Smooth muscle cell (in vitro differentiated cells): ENCODE results near the gene PHLDB3. TPM values are rescaled to one million over a fixed set of nuclear protein-coding genes. Genes with fewer than 3 reads are reported as not detected.

Experiments used
- DNase-seq: peaks from one replicate; lab custom pipeline; 2025; ENCODE audit not compliant: unreplicated experiment; lab: John Stamatoyannopoulos, UW
- H2AFZ ChIP-seq: fragments of 200-600 bp; sonication (generic); 2 replicates; pipeline ENCODE4 v1.6.0; 2016; ENCODE audit warnings: antibody characterized with exemption, low read depth, mild to moderate bottlenecking
- H3F3A ChIP-seq: fragments of 200-600 bp; sonication (generic); 2 replicates; pipeline ENCODE4 v1.6.0; 2017; ENCODE audit warnings: antibody characterized with exemption, low read depth
- H3K27ac ChIP-seq: fragments of 200-600 bp; sonication (generic); 2 replicates; pipeline ENCODE4 v1.5.1; 2016; ENCODE audit warnings: low read depth, mild to moderate bottlenecking
- H3K27me3 ChIP-seq: fragments of 200-600 bp; sonication (generic); 2 replicates; pipeline ENCODE4 v1.6.1; 2016; ENCODE audit warnings: low read depth, mild to moderate bottlenecking
- H3K36me3 ChIP-seq: fragments of 200-600 bp; sonication (generic); 2 replicates; pipeline ENCODE4 v1.5.1; 2016; ENCODE audit warnings: low read depth
- H3K4me1 ChIP-seq: fragments of 200-600 bp; sonication (generic); 2 replicates; pipeline ENCODE4 v1.5.1; 2016; ENCODE audit warnings: low read depth
- H3K4me2 ChIP-seq: fragments of 200-600 bp; sonication (generic); 2 replicates; pipeline ENCODE4 v1.6.0; 2016; ENCODE audit warnings: mild to moderate bottlenecking
- H3K4me3 ChIP-seq: fragments of 200-600 bp; sonication (generic); 2 replicates; pipeline ENCODE4 v1.5.1; 2016; ENCODE audit warnings: mild to moderate bottlenecking
- H3K79me2 ChIP-seq: fragments of 200-600 bp; sonication (generic); 2 replicates; pipeline ENCODE4 v1.6.0; 2016; ENCODE audit warnings: low read depth, mild to moderate bottlenecking
- H3K9ac ChIP-seq: fragments of 200-600 bp; sonication (generic); 2 replicates; pipeline ENCODE4 v1.6.0; 2016; ENCODE audit warnings: low read depth
- H3K9me3 ChIP-seq: fragments of 200-600 bp; sonication (generic); replicated peaks from 2 replicates; pipeline ENCODE4 v1.5.1; 2016; ENCODE audit warnings: low read depth
- H4K20me1 ChIP-seq: fragments of 200-600 bp; sonication (generic); 2 replicates; pipeline ENCODE4 v1.6.0; 2016; ENCODE audit warnings: low read depth
- WGBS: methylation state at CpG from one replicate; pipeline ENCODE4 v1.1.7; 2016; ENCODE audit warnings: low lambda C conversion rate; 5-methylcytosine and 5-hydroxymethylcytosine counted together
- polyA plus RNA-seq: library from polyadenylated mRNA; unstranded; fragments of >200 nt; fragmentation: Nextera tagmentation; extraction: Ambion mirVana; gene quantifications from 2 replicates; pipeline ENCODE4 v1.2.1, GENCODE V29; 2016
- total RNA-seq: library from RNA; depleted of rRNA; stranded (reverse); fragments of >200 nt; gene quantifications from 2 replicates; pipeline ENCODE4 v1.2.3, GENCODE V29; 2014
- TF ChIP-seq, protein P1 (sequence below): fragments of 200-600 bp; sonication (generic); IDR thresholded peaks from 2 replicates; pipeline ENCODE4 v1.5.1; 2017; ENCODE audit warnings: borderline replicate concordance, mild to moderate bottlenecking, antibody characterized with exemption; ENCODE audit not compliant: insufficient read depth, poor library complexity, severe bottlenecking

Gene PHLDB3
- total and polyA plus RNA-seq, 2 experiments from 2014 or later: 7.2 to 8.6 TPM

DNA sequence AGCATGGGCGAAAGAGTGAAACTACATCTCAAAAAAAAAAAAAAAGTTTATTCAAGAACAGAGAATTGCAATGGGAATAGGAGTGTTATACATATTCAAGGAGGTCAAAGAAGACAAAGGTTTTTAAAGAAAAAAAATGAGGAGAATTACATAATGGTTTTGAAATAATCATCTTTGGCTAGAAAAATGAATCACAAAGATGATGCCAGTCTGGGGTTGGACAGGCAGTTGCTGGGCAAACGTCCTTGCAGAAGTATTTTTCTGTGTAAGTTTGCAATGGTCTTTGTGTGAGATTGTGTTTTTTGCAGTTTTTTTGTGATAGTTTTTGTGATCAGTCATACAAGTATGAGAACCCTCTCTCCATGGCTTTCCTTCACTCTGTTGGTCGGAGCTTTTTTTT, 62.8 kb downstream of the PHLDB3 start:
- no peak overlapping the region for H3K4me3 ChIP-seq
- no peak for DNase-seq
- H4K20me1 ChIP-seq: no peaks in the 10 kb centered on the region
- no peak overlapping the region for H3K27ac ChIP-seq
- H3F3A ChIP-seq: no peaks in the 10 kb centered on the region
- H3K36me3 ChIP-seq: no peaks in the 10 kb centered on the region
- H2AFZ ChIP-seq: no peak overlapping the region
- TF ChIP-seq, protein P1, sequence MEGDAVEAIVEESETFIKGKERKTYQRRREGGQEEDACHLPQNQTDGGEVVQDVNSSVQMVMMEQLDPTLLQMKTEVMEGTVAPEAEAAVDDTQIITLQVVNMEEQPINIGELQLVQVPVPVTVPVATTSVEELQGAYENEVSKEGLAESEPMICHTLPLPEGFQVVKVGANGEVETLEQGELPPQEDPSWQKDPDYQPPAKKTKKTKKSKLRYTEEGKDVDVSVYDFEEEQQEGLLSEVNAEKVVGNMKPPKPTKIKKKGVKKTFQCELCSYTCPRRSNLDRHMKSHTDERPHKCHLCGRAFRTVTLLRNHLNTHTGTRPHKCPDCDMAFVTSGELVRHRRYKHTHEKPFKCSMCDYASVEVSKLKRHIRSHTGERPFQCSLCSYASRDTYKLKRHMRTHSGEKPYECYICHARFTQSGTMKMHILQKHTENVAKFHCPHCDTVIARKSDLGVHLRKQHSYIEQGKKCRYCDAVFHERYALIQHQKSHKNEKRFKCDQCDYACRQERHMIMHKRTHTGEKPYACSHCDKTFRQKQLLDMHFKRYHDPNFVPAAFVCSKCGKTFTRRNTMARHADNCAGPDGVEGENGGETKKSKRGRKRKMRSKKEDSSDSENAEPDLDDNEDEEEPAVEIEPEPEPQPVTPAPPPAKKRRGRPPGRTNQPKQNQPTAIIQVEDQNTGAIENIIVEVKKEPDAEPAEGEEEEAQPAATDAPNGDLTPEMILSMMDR: no peak
- H3K9me3 ChIP-seq: no peaks in the 10 kb centered on the region
- no peak overlapping the region for H3K9ac ChIP-seq
- no peaks in the 10 kb centered on the region for H3K4me1 ChIP-seq
- H3K79me2 ChIP-seq: no peaks in the 10 kb centered on the region
- 95% methylated on average over 3 of the region's 3 CpGs for WGBS
- no peak overlapping the region for H3K4me2 ChIP-seq
- no peaks in the 10 kb centered on the region for H3K27me3 ChIP-seq

- TF ChIP-seq, protein P1: no peak
These were observed 64.9 kb downstream of the PHLDB3 start for GRCh38 chr19:43439709-43440063.

GRCh38 chr19:43439032-43439708, 65.4 kb downstream of the PHLDB3 start:
- H3K4me1 ChIP-seq: no peaks in the 10 kb centered on the region
- H3K4me3 ChIP-seq: no peak overlapping the region
- DNase-seq: no peak
- 84% methylated on average over 14 of the region's 14 CpGs for WGBS
- H3K9me3 ChIP-seq: no peaks in the 10 kb centered on the region
- no peaks in the 10 kb centered on the region for H4K20me1 ChIP-seq
- no peak overlapping the region for H3K4me2 ChIP-seq
- H3F3A ChIP-seq: no peaks in the 10 kb centered on the region
- no peaks in the 10 kb centered on the region for H3K27me3 ChIP-seq
- H3K27ac ChIP-seq: no peak overlapping the region
- H3K79me2 ChIP-seq: no peaks in the 10 kb centered on the region
- H2AFZ ChIP-seq: no peak overlapping the region
- H3K9ac ChIP-seq: no peak overlapping the region
- TF ChIP-seq, protein P1: no peak
- H3K36me3 ChIP-seq: no peaks in the 10 kb centered on the region

More at GRCh38 chr19:43439709-43440063, 64.9 kb downstream of the PHLDB3 start:
- Histone ChIP-seq H3K79me2 (no peaks in the 10 kb centered on the region), H3K36me3 (no peaks in the 10 kb centered on the region), H2AFZ (no peak overlapping the region), H3F3A (no peaks in the 10 kb centered on the region), H3K9me3 (no peaks in the 10 kb centered on the region), H3K4me3 (no peak overlapping the region), H3K4me2 (no peak overlapping the region), H4K20me1 (no peaks in the 10 kb centered on the region), H3K27me3 (no peaks in the 10 kb centered on the region), H3K9ac (no peak overlapping the region), H3K27ac (no peak overlapping the region), H3K4me1 (no peaks in the 10 kb centered on the region)
- no peak for DNase-seq
